Smooth muscle cell (in vitro differentiated cells): ENCODE data around the gene NT5DC4. TPM values are rescaled to one million over a fixed set of nuclear protein-coding genes. Genes with fewer than 3 reads are reported as not detected.
A peak's percentile ranks its signal among the peaks of the same experiment; 100 is the strongest.

Source experiments
- DNase-seq: peaks from one replicate; lab custom pipeline; 2025; ENCODE audit not compliant: unreplicated experiment; lab: John Stamatoyannopoulos, UW
- H2AFZ ChIP-seq: fragments of 200-600 bp; sonication (generic); 2 replicates; pipeline ENCODE4 v1.6.0; 2016; ENCODE audit warnings: antibody characterized with exemption, low read depth, mild to moderate bottlenecking
- H3F3A ChIP-seq: fragments of 200-600 bp; sonication (generic); 2 replicates; pipeline ENCODE4 v1.6.0; 2017; ENCODE audit warnings: antibody characterized with exemption, low read depth
- H3K27ac ChIP-seq: fragments of 200-600 bp; sonication (generic); 2 replicates; pipeline ENCODE4 v1.5.1; 2016; ENCODE audit warnings: low read depth, mild to moderate bottlenecking
- H3K27me3 ChIP-seq: fragments of 200-600 bp; sonication (generic); 2 replicates; pipeline ENCODE4 v1.6.1; 2016; ENCODE audit warnings: low read depth, mild to moderate bottlenecking
- H3K36me3 ChIP-seq: fragments of 200-600 bp; sonication (generic); 2 replicates; pipeline ENCODE4 v1.5.1; 2016; ENCODE audit warnings: low read depth
- H3K4me1 ChIP-seq: fragments of 200-600 bp; sonication (generic); 2 replicates; pipeline ENCODE4 v1.5.1; 2016; ENCODE audit warnings: low read depth
- H3K4me2 ChIP-seq: fragments of 200-600 bp; sonication (generic); 2 replicates; pipeline ENCODE4 v1.6.0; 2016; ENCODE audit warnings: mild to moderate bottlenecking
- H3K4me3 ChIP-seq: fragments of 200-600 bp; sonication (generic); 2 replicates; pipeline ENCODE4 v1.5.1; 2016; ENCODE audit warnings: mild to moderate bottlenecking
- H3K79me2 ChIP-seq: fragments of 200-600 bp; sonication (generic); 2 replicates; pipeline ENCODE4 v1.6.0; 2016; ENCODE audit warnings: low read depth, mild to moderate bottlenecking
- H3K9ac ChIP-seq: fragments of 200-600 bp; sonication (generic); 2 replicates; pipeline ENCODE4 v1.6.0; 2016; ENCODE audit warnings: low read depth
- H3K9me3 ChIP-seq: fragments of 200-600 bp; sonication (generic); replicated peaks from 2 replicates; pipeline ENCODE4 v1.5.1; 2016; ENCODE audit warnings: low read depth
- H4K20me1 ChIP-seq: fragments of 200-600 bp; sonication (generic); 2 replicates; pipeline ENCODE4 v1.6.0; 2016; ENCODE audit warnings: low read depth
- CTCF ChIP-seq: fragments of 200-600 bp; sonication (generic); IDR thresholded peaks from 2 replicates; pipeline ENCODE4 v1.5.1; 2017; ENCODE audit warnings: borderline replicate concordance, mild to moderate bottlenecking, antibody characterized with exemption; ENCODE audit not compliant: insufficient read depth, poor library complexity, severe bottlenecking
- WGBS: methylation state at CpG from one replicate; pipeline ENCODE4 v1.1.7; 2016; ENCODE audit warnings: low lambda C conversion rate; 5-methylcytosine and 5-hydroxymethylcytosine counted together
- polyA plus RNA-seq: library from polyadenylated mRNA; unstranded; fragments of >200 nt; fragmentation: Nextera tagmentation; extraction: Ambion mirVana; gene quantifications from 2 replicates; pipeline ENCODE4 v1.2.1, GENCODE V29; 2016
- total RNA-seq: library from RNA; depleted of rRNA; stranded (reverse); fragments of >200 nt; gene quantifications from 2 replicates; pipeline ENCODE4 v1.2.3, GENCODE V29; 2014

The NT5DC4 gene
- total and polyA plus RNA-seq, 2 experiments from 2014 or later, result not detected

GRCh38 chr2:112750560-112750843 is 29.7 kb downstream of the NT5DC4 start:
- Histone ChIP-seq H2AFZ (peak overlapping the region; percentile 20), H3K9ac (no peak overlapping the region), H3K4me2 (peak overlapping the region; percentile 14), H3K9me3 (no peaks in the 10 kb centered on the region), H3K27ac (peak overlapping the region; percentile 38), H3F3A (no peaks in the 10 kb centered on the region), H3K4me3 (no peak overlapping the region), H3K79me2 (no peaks in the 10 kb centered on the region), H3K4me1 (no peaks in the 10 kb centered on the region), H3K27me3 (no peaks in the 10 kb centered on the region), H4K20me1 (no peaks in the 10 kb centered on the region), H3K36me3 (no peaks in the 10 kb centered on the region)
- no peak for DNase-seq
- no peak for TF ChIP-seq CTCF

- H3K4me2 ChIP-seq, result no peak overlapping the region
- peaks cover 4% of the 10 kb centered on the region for H3K36me3 ChIP-seq
- H4K20me1 ChIP-seq, result no peaks in the 10 kb centered on the region
- peak overlapping the region; percentile 66 for H2AFZ ChIP-seq
- no peak for TF ChIP-seq CTCF
- H3K4me3 ChIP-seq, result no peak overlapping the region
- H3K4me1 ChIP-seq, result no peaks in the 10 kb centered on the region
- no peak overlapping the region for H3K9ac ChIP-seq
- no peaks in the 10 kb centered on the region for H3F3A ChIP-seq
- H3K27me3 ChIP-seq, result no peaks in the 10 kb centered on the region
- DNase-seq, result no peak
- no peaks in the 10 kb centered on the region for H3K79me2 ChIP-seq
- peak overlapping the region; percentile 38 for H3K27ac ChIP-seq
- H3K9me3 ChIP-seq, result no peaks in the 10 kb centered on the region
Measured at GRCh38 chr2:112751451-112752197, 30.8 kb downstream of the NT5DC4 start.

- Histone ChIP-seq H3K4me2 (no peak overlapping the region), H3K4me1 (no peaks in the 10 kb centered on the region), H3K36me3 (peaks cover 4% of the 10 kb centered on the region), H3K9ac (no peak overlapping the region), H3K4me3 (no peak overlapping the region), H2AFZ (no peak overlapping the region), H4K20me1 (no peaks in the 10 kb centered on the region), H3F3A (no peaks in the 10 kb centered on the region), H3K9me3 (no peaks in the 10 kb centered on the region), H3K79me2 (no peaks in the 10 kb centered on the region), H3K27ac (no peak overlapping the region), H3K27me3 (no peaks in the 10 kb centered on the region)
- WGBS, result 93% methylated on average over 4 of the region's 4 CpGs
- TF ChIP-seq CTCF, result no peak
- DNase-seq, result no peak
Measured at GRCh38 chr2:112752667-112753066, 31.8 kb downstream of the NT5DC4 start.

- H4K20me1 ChIP-seq, result no peaks in the 10 kb centered on the region
- peaks cover 4% of the 10 kb centered on the region for H3K36me3 ChIP-seq
- H2AFZ ChIP-seq, result no peak overlapping the region
- H3K9me3 ChIP-seq, result no peaks in the 10 kb centered on the region
- no peak for DNase-seq
- H3K79me2 ChIP-seq, result no peaks in the 10 kb centered on the region
- no peak overlapping the region for H3K9ac ChIP-seq
- no peak overlapping the region for H3K27ac ChIP-seq
- WGBS, result 96% methylated on average over 1 of the region's 1 CpG
- no peaks in the 10 kb centered on the region for H3K4me1 ChIP-seq
- no peak for TF ChIP-seq CTCF
- H3F3A ChIP-seq, result no peaks in the 10 kb centered on the region
- H3K27me3 ChIP-seq, result no peaks in the 10 kb centered on the region
- no peak overlapping the region for H3K4me3 ChIP-seq
- H3K4me2 ChIP-seq, result no peak overlapping the region
Measured at GRCh38 chr2:112754564-112754963, 33.7 kb downstream of the NT5DC4 start.
